ENCODE measurements around the gene HTATIP2.
A peak's percentile ranks its signal among the peaks of the same experiment; 100 is the strongest.
"Not testable (repeated sequence)": the region's sequence is repeated elsewhere in the genome, so short reads cannot be mapped to it uniquely, and the experiment has no call there.

Gene HTATIP2

GRCh38 chr11:20363500-20364340, at the start of gene HTATIP2:
Gene HTATIP2 (plus strand): TSS chr11:20363714. CDS start chr11:20364238, 524 bp downstream.
- DNase-seq (ENCODE audit: low spot score), result peak; percentile 83

GRCh38 chr11:20315800-20316199, 47.7 kb upstream of the HTATIP2 start:
- no peak for DNase-seq (ENCODE audit: low spot score)

- no peak for DNase-seq (ENCODE audit: low spot score)
Measured at GRCh38 chr11:20321177-20321576, 42.3 kb upstream of the HTATIP2 start.

- DNase-seq (ENCODE audit: low spot score), result no peak
Measured at GRCh38 chr11:20327377-20327935, 36.1 kb upstream of the HTATIP2 start.

- no peak for DNase-seq (ENCODE audit: low spot score)
Measured at GRCh38 chr11:20336056-20336455, 27.5 kb upstream of the HTATIP2 start.

GRCh38 chr11:20337526-20338154, 25.9 kb upstream of the HTATIP2 start:
- peak; percentile 53 for DNase-seq (ENCODE audit: low spot score)

GRCh38 chr11:20342347-20343141, 21.0 kb upstream of the HTATIP2 start:
- DNase-seq (ENCODE audit: low spot score), result no peak

GRCh38 chr11:20351136-20351535, 12.4 kb upstream of the HTATIP2 start:
- DNase-seq (ENCODE audit: low spot score), result peak; percentile 27

- DNase-seq (ENCODE audit: low spot score), result peak; percentile 69
Measured at GRCh38 chr11:20351751-20352262, 11.7 kb upstream of the HTATIP2 start.

- DNase-seq (ENCODE audit: low spot score), result peak; percentile 42
Measured at GRCh38 chr11:20353829-20354434, 9.6 kb upstream of the HTATIP2 start.

- DNase-seq (ENCODE audit: low spot score), result peak; percentile 60
Measured at GRCh38 chr11:20355221-20356219, 8.0 kb upstream of the HTATIP2 start.

GRCh38 chr11:20357150-20357549, 6.4 kb upstream of the HTATIP2 start:
- no peak for DNase-seq (ENCODE audit: low spot score)

- peak; percentile 62 for DNase-seq (ENCODE audit: low spot score)
Measured at GRCh38 chr11:20360650-20361049, 2.9 kb upstream of the HTATIP2 start.

GRCh38 chr11:20362481-20362880, 1.0 kb upstream of the HTATIP2 start:
- DNase-seq (ENCODE audit: low spot score), result no peak

GRCh38 chr11:20363149-20363499, 390 bp upstream of the HTATIP2 start:
- DNase-seq (ENCODE audit: low spot score), result no peak

GRCh38 chr11:20364341-20364792, 853 bp downstream of the HTATIP2 start:
- peak; percentile 22 for DNase-seq (ENCODE audit: low spot score)

GRCh38 chr11:20365465-20365864, 2.0 kb downstream of the HTATIP2 start:
- not testable (repeated sequence) for DNase-seq (ENCODE audit: low spot score)

GRCh38 chr11:20367313-20367948, 3.9 kb downstream of the HTATIP2 start:
- peak; percentile 79 for DNase-seq (ENCODE audit: low spot score)

GRCh38 chr11:20368438-20368837, 4.9 kb downstream of the HTATIP2 start:
- DNase-seq (ENCODE audit: low spot score), result no peak

- no peak for DNase-seq (ENCODE audit: low spot score)
Measured at GRCh38 chr11:20369826-20370225, 6.3 kb downstream of the HTATIP2 start.

Data from SW480 (cell line).